PC-3 (cell line): ENCODE results near the gene L3HYPDH. TPM values are rescaled to one million over a fixed set of nuclear protein-coding genes. Genes with fewer than 3 reads are reported as not detected.

Experiments used
- ATAC-seq: fragments of 200-7000 bp; cut with Tn5 transposase; 2 replicates; pipeline ENCODE4 v1.9.1; 2020; ENCODE audit warnings: mild to moderate bottlenecking, moderate library complexity
- BruUV-seq: library from RNA; stranded (reverse); fragments of 400-500 nt; replicated peaks from 2 replicates; lab custom pipeline; 2021; lab: Mats Ljungman, UMichigan
- CTCF ChIA-PET: fragments of 300-600 bp; sonication (Branson Sonifier 250); formaldehyde crosslinking; loops from one replicate; lab custom pipeline; 2022; ENCODE audit warnings: antibody characterized with exemption; lab: Charles Lee
- POLR2A ChIA-PET: fragments of 300-600 bp; sonication (Branson Sonifier 250); formaldehyde crosslinking; loops from one replicate; lab custom pipeline; 2022; ENCODE audit warnings: antibody characterized with exemption; ENCODE audit not compliant: unreplicated experiment; lab: Charles Lee
- DNase-seq: peaks from one replicate; pipeline ENCODE4 v3.0.0-alpha.2; 2015
- H2AFZ ChIP-seq: fragments of 300-600 bp; sonication (generic); 2 replicates; pipeline ENCODE4 v1.6.0; 2016; ENCODE audit warnings: antibody characterized with exemption, low read length
- H3F3A ChIP-seq: fragments of 300-600 bp; sonication (generic); one replicate; pipeline ENCODE4 v1.6.0; 2017; ENCODE audit warnings: antibody characterized with exemption, low read length, control low read depth, mild to moderate bottlenecking; ENCODE audit not compliant: unreplicated experiment
- H3K27ac ChIP-seq: fragments of 300-600 bp; sonication (generic); 2 replicates; pipeline ENCODE4 v1.5.1; 2016; ENCODE audit warnings: mild to moderate bottlenecking, low read length
- H3K27me3 ChIP-seq: fragments of 300-600 bp; sonication (generic); 2 replicates; pipeline ENCODE4 v1.6.1; 2016; ENCODE audit warnings: low read length, mixed read lengths
- H3K36me3 ChIP-seq: fragments of 300-600 bp; sonication (generic); 2 replicates; pipeline ENCODE4 v1.6.1; 2016; ENCODE audit warnings: low read depth, mixed run types, low read length, mixed read lengths
- H3K4me1 ChIP-seq: fragments of 300-600 bp; sonication (generic); 2 replicates; pipeline ENCODE4 v1.5.1; 2016; ENCODE audit warnings: low read length; ENCODE audit not compliant: insufficient read depth
- H3K4me2 ChIP-seq: fragments of 300-600 bp; sonication (generic); 2 replicates; pipeline ENCODE4 v1.6.0; 2016; ENCODE audit warnings: low read length
- H3K4me3 ChIP-seq: fragments of 300-600 bp; sonication (generic); 2 replicates; pipeline ENCODE4 v1.5.1; 2016; ENCODE audit warnings: mild to moderate bottlenecking, low read length, mixed read lengths
- H3K79me2 ChIP-seq: fragments of 300-600 bp; sonication (generic); 2 replicates; pipeline ENCODE4 v1.6.1; 2017; ENCODE audit warnings: low read length, mixed read lengths
- H3K9ac ChIP-seq: fragments of 300-600 bp; sonication (generic); 2 replicates; pipeline ENCODE4 v1.6.0; 2016; ENCODE audit warnings: mild to moderate bottlenecking, low read length
- H3K9me2 ChIP-seq: fragments of 300-600 bp; sonication (generic); replicated peaks from 2 replicates; pipeline ENCODE4 v1.6.1; 2016; ENCODE audit warnings: mixed run types, low read length, mixed read lengths
- H3K9me3 ChIP-seq: fragments of 300-600 bp; sonication (generic); 2 replicates; pipeline ENCODE4 v1.6.1; 2016; ENCODE audit warnings: low read length, mixed read lengths
- H4K20me1 ChIP-seq: fragments of 300-600 bp; sonication (generic); 2 replicates; pipeline ENCODE4 v1.6.1; 2016; ENCODE audit warnings: low read length, mixed read lengths
- EZH2 ChIP-seq: fragments of 300-600 bp; sonication (generic); IDR thresholded peaks from one replicate; pipeline ENCODE4 v1.6.1; 2017; ENCODE audit warnings: antibody characterized with exemption, mild to moderate bottlenecking, low read length; ENCODE audit not compliant: unreplicated experiment
- EZH2phosphoT487 ChIP-seq: fragments of 300-600 bp; sonication (generic); IDR thresholded peaks from 2 replicates; pipeline ENCODE4 v1.6.1; 2018; ENCODE audit warnings: mild to moderate bottlenecking, antibody characterized with exemption, low read length, borderline replicate concordance
- intact Hi-C: fragments of 100-400 bp; cut with micrococcal nuclease; formaldehyde crosslinking; loops from 2 replicates; pipeline ENCODE4 v1.9.0; 2023
- total RNA-seq: library from RNA; depleted of rRNA; stranded (reverse); fragments of >200 nt; gene quantifications from 2 replicates; pipeline ENCODE4 v1.2.3, GENCODE V29; 2014
- TF ChIP-seq, protein P1 (sequence below): fragments of 300-600 bp; sonication (generic); conservative IDR thresholded peaks from 2 replicates; pipeline ENCODE4 v1.5.1; 2017; ENCODE audit warnings: antibody characterized with exemption, low read depth, mild to moderate bottlenecking, low read length

L3HYPDH gene
- total RNA-seq, 1 experiment from 2014 or later: 117 TPM

DNA sequence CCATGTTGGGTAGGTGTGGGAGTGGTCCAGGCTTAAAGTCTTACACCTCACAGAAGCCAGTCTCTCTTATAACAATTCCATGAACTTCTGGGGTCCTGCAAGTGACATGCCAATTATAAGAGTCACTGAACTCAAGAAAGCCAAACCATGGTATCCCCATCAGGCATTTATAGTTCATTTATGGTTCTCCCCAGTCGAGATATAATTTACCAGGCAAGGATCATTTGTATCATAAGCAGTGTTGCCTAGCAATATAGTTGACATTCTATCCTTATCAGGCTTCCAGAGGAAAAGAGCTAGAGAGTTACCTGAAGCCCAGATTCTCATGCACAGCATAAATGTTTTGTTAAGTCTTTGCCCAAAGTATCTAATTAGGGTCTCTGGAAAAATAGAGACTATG, 8.2 kb upstream of the L3HYPDH start:
- Histone ChIP-seq H3K36me3 (peaks cover 72% of the 10 kb centered on the region), H3K4me2 (no peak overlapping the region), H3K9me2 (no peaks in the 10 kb centered on the region), H3K27ac (no peak overlapping the region), H3K4me1 (no peaks in the 10 kb centered on the region), H3K4me3 (no peak overlapping the region), H3K79me2 (peaks cover 4% of the 10 kb centered on the region; the same call in 1 of the 2 replicates), H2AFZ (no peak overlapping the region), H3K9me3 (no peaks in the 10 kb centered on the region), H3F3A (no peaks in the 10 kb centered on the region), H3K9ac (no peak overlapping the region), H4K20me1 (no peaks in the 10 kb centered on the region), H3K27me3 (no peaks in the 10 kb centered on the region)
- ChIA-PET POLR2A (no interaction called here), CTCF (no interaction called here)
- DNase-seq (no peak), ATAC-seq (no peak)
- TF ChIP-seq EZH2phosphoT487 (no peak), EZH2 (no peak)
- TF ChIP-seq, protein P1, sequence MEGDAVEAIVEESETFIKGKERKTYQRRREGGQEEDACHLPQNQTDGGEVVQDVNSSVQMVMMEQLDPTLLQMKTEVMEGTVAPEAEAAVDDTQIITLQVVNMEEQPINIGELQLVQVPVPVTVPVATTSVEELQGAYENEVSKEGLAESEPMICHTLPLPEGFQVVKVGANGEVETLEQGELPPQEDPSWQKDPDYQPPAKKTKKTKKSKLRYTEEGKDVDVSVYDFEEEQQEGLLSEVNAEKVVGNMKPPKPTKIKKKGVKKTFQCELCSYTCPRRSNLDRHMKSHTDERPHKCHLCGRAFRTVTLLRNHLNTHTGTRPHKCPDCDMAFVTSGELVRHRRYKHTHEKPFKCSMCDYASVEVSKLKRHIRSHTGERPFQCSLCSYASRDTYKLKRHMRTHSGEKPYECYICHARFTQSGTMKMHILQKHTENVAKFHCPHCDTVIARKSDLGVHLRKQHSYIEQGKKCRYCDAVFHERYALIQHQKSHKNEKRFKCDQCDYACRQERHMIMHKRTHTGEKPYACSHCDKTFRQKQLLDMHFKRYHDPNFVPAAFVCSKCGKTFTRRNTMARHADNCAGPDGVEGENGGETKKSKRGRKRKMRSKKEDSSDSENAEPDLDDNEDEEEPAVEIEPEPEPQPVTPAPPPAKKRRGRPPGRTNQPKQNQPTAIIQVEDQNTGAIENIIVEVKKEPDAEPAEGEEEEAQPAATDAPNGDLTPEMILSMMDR: no peak
- intact Hi-C loops: no loop called here
- BruUV-seq: no TSS peak

DNA sequence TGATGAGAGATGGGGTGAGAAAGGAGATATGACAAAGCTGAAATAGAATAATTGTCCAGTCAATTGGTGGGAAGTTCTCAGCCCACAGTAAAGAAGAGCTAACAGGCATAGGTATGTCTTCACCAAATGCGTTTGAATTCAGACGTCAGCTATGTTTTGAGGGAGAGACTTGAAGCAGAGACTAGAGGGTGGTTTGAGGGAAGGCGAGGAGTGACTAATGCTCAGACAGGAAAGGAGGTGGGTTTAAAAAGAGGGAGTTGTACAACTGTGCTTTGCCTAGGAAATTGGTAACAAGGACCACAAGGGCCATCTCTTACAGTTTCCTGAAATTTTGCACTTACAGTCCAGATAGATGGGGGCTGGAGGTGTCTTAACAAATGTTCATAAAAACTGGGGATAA, 6.5 kb upstream of the L3HYPDH start:
- Histone ChIP-seq H3K79me2 (peaks cover 19% of the 10 kb centered on the region), H3K4me2 (no peak overlapping the region), H3K36me3 (peaks cover 67% of the 10 kb centered on the region), H3K27me3 (no peaks in the 10 kb centered on the region), H3K4me3 (no peak overlapping the region), H3K9me3 (no peaks in the 10 kb centered on the region), H2AFZ (no peak overlapping the region), H4K20me1 (no peaks in the 10 kb centered on the region), H3K9me2 (no peaks in the 10 kb centered on the region), H3K4me1 (peaks cover 9% of the 10 kb centered on the region), H3K9ac (no peak overlapping the region), H3K27ac (no peak overlapping the region), H3F3A (no peaks in the 10 kb centered on the region)
- peak; percentile 33; the same call in 1 of the 2 replicates for ATAC-seq
- no peak for DNase-seq
- CTCF ChIA-PET: no interaction called here
- intact Hi-C loops: no loop called here
- no TSS peak for BruUV-seq
- TF ChIP-seq, protein P1: no peak
- no peak for TF ChIP-seq EZH2
- no peak for TF ChIP-seq EZH2phosphoT487
- POLR2A ChIA-PET: no interaction called here

DNA sequence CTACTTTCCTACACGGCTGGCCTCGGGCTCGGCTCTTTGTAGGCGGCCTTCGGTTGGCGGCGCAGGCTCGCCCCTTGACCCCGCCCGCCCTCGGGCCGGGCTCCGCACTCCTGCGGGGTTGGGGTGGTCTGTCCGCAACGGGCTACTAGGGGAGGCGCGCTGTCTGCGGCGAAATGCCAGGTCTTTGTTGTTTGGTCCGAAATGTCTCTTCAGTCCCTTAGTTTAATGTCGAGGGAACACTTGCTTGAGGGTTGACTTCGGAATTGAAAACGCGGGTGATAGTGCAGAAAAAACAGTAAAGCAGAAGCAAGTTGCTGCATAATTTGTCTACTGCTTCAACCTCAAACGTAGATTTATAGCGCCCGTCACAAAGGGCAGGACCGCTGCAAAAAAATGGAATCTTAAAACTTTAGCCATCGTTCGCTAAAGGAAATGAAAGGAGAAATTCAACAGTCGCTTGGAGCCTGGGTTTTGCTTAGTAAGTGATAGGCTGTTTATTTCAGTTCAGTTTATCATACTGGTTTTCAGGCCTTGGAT, 499 bp upstream of the L3HYPDH start:
- BruUV-seq: TSS peak; percentile 59
- TF ChIP-seq, protein P1: no peak
- no peak for TF ChIP-seq EZH2phosphoT487
- TF ChIP-seq EZH2: no peak
- ATAC-seq: peak; percentile 19

More for the DNA sequence above, 499 bp upstream of the L3HYPDH start:
- peaks cover 18% of the 10 kb centered on the region for H4K20me1 ChIP-seq
- peak overlapping the region; percentile 83 for H3K27ac ChIP-seq
- DNase-seq: peak; percentile 61
- H3K4me3 ChIP-seq: peak overlapping the region; percentile 79
- H3K9ac ChIP-seq: peak overlapping the region; percentile 88
- H3K27me3 ChIP-seq: no peaks in the 10 kb centered on the region
- H3K9me2 ChIP-seq: no peaks in the 10 kb centered on the region
- intact Hi-C loops: loop anchor here (5.0 to 10.0 kb wide), 3 partner anchors 207 to 1240 kb away; partner anchors contain the start of genes PPM1A and PSMA3
- CTCF ChIA-PET: interaction anchor here (0.9 to 1.5 kb wide), 7 partner anchors 20 to 738 kb away, joined by 3 to 24 read pairs (median 6); partner anchors contain the start of gene CCDC175
- H3K4me2 ChIP-seq: peak overlapping the region; percentile 79
- peaks cover 42% of the 10 kb centered on the region for H3K4me1 ChIP-seq
- peaks cover 77% of the 10 kb centered on the region for H3K79me2 ChIP-seq
- H3F3A ChIP-seq: peaks cover 16% of the 10 kb centered on the region
- peak overlapping the region; percentile 94 for H2AFZ ChIP-seq
- peaks cover 30% of the 10 kb centered on the region; the same call in 1 of the 2 replicates for H3K36me3 ChIP-seq
- POLR2A ChIA-PET: interaction anchor here (0.5 to 1.0 kb wide), 7 partner anchors 19 to 1414 kb away, joined by 3 to 13 read pairs (median 4); partner anchors contain the start of gene DHRS7
- no peaks in the 10 kb centered on the region for H3K9me3 ChIP-seq
